ENCODE data around the gene ALS2CL. TPM values are rescaled to one million over a fixed set of nuclear protein-coding genes. Genes with fewer than 3 reads are reported as not detected.

The ALS2CL gene
- total and polyA plus RNA-seq, 2 experiments from 2014 or later = 14.4 to 15.2 TPM

DNA sequence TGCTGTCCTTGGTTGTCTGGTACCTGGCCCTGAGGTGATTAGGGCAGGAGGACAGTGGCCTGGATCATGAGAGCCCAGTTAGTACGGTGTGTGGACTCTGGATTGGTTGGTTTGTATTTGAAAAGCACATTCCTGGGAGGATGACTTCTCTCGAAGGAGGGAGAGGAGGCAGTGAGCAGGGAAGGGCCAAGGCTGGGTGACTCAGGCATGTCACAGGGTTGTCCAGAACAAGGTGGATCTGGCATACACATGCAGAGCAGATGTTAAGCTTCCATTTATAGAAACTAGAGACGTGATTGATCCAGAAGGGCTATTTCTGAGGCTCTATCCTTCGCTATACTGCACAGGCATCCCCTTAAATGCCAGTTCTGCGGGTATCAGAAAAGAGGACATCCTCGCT, 46.8 kb downstream of the ALS2CL start:
- DNase-seq (ENCODE audit: low spot score) = no peak
- Histone ChIP-seq H3K4me1 (ENCODE audit: insufficient read depth) (no peaks in the 10 kb centered on the region), H3K36me3 (replicated peaks; ENCODE audit: insufficient read depth, low read depth) (no peaks in the 10 kb centered on the region), H4K20me1 (ENCODE audit: insufficient read depth, poor library complexity, severe bottlenecking) (no peaks in the 10 kb centered on the region), H3K79me2 (no peaks in the 10 kb centered on the region), H3K27ac (no peak overlapping the region), H3K27me3 (no peaks in the 10 kb centered on the region), H2AFZ (no peak overlapping the region), H3K9me3 (ENCODE audit: low read depth) (no peaks in the 10 kb centered on the region), H3K4me3 (no peak overlapping the region), H3K4me2 (no peak overlapping the region), H3K9me2 (replicated peaks; ENCODE audit: insufficient read depth) (no peaks in the 10 kb centered on the region)
- 56% methylated on average over 6 of the region's 6 CpGs for WGBS (ENCODE audit: low lambda C conversion rate, missing lambda C conversion rate)
- no peak for TF ChIP-seq EZH2 (IDR thresholded peaks at IDR 0.05; ENCODE audit: borderline replicate concordance)
- TF ChIP-seq, protein P1, sequence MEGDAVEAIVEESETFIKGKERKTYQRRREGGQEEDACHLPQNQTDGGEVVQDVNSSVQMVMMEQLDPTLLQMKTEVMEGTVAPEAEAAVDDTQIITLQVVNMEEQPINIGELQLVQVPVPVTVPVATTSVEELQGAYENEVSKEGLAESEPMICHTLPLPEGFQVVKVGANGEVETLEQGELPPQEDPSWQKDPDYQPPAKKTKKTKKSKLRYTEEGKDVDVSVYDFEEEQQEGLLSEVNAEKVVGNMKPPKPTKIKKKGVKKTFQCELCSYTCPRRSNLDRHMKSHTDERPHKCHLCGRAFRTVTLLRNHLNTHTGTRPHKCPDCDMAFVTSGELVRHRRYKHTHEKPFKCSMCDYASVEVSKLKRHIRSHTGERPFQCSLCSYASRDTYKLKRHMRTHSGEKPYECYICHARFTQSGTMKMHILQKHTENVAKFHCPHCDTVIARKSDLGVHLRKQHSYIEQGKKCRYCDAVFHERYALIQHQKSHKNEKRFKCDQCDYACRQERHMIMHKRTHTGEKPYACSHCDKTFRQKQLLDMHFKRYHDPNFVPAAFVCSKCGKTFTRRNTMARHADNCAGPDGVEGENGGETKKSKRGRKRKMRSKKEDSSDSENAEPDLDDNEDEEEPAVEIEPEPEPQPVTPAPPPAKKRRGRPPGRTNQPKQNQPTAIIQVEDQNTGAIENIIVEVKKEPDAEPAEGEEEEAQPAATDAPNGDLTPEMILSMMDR (IDR thresholded peaks at IDR 0.05; ENCODE audit: poor library complexity) = no peak
- no peak for TF ChIP-seq EZH2phosphoT487 (IDR thresholded peaks at IDR 0.05; ENCODE audit: low read depth, severe bottlenecking, unreplicated experiment)

DNA sequence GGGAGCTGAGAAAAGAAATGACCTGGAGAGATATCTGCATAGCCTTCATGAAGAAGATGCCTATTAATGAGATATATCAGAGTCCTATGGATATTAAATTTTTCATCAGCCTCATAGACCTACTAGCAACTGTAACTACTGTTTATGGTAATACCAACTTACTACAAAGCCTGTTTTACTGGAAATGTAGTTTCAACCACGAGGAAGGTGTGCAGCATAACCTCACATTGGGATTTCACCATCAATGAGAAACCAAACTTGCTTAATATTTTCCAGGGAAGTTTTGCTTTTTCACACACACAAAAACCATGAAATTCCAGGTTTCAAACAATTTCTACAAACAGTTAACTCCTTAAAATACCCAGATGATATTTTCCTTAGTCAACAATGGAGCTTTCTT, 49.8 kb downstream of the ALS2CL start:
- no peaks in the 10 kb centered on the region for H3K9me3 ChIP-seq (ENCODE audit: low read depth)
- H3K27ac ChIP-seq = no peak overlapping the region
- H3K79me2 ChIP-seq = no peaks in the 10 kb centered on the region
- WGBS (ENCODE audit: low lambda C conversion rate, missing lambda C conversion rate) = 87% methylated on average over 1 of the region's 1 CpG
- TF ChIP-seq, protein P1 (IDR thresholded peaks at IDR 0.05; ENCODE audit: poor library complexity) = no peak
- no peak for TF ChIP-seq EZH2phosphoT487 (IDR thresholded peaks at IDR 0.05; ENCODE audit: low read depth, severe bottlenecking, unreplicated experiment)
- no peak for TF ChIP-seq EZH2 (IDR thresholded peaks at IDR 0.05; ENCODE audit: borderline replicate concordance)
- H3K4me2 ChIP-seq = no peak overlapping the region
- no peaks in the 10 kb centered on the region for H3K4me1 ChIP-seq (ENCODE audit: insufficient read depth)
- no peak overlapping the region for H3K4me3 ChIP-seq
- no peak overlapping the region for H2AFZ ChIP-seq
- H3K9me2 ChIP-seq (replicated peaks; ENCODE audit: insufficient read depth) = no peaks in the 10 kb centered on the region
- DNase-seq (ENCODE audit: low spot score) = no peak
- H3K27me3 ChIP-seq = no peaks in the 10 kb centered on the region
- H4K20me1 ChIP-seq (ENCODE audit: insufficient read depth, poor library complexity, severe bottlenecking) = no peaks in the 10 kb centered on the region
- H3K36me3 ChIP-seq (replicated peaks; ENCODE audit: insufficient read depth, low read depth) = no peaks in the 10 kb centered on the region

DNA sequence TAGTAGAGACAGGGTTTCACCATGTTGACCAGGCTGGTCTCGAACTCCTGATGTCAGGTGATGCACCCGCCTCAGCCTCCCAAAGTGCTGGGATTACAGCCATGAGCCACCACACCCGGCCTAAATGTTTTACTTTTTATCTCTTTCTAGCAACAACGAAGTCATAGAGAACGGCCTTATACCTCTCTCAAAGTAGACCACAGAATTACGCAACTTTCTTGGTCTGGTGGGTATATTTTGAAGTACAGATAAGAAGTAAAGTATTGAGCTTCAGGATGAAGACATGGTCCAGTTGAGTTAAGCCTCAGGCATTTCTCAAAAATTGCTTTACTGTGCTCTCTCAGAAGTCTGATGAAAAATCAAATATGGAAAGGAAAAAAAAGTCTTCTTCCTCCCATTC, 50.5 kb downstream of the ALS2CL start:
- H2AFZ ChIP-seq = no peak overlapping the region
- 80% methylated on average over 6 of the region's 6 CpGs for WGBS (ENCODE audit: low lambda C conversion rate, missing lambda C conversion rate)
- H3K4me3 ChIP-seq = no peak overlapping the region
- no peaks in the 10 kb centered on the region for H3K9me3 ChIP-seq (ENCODE audit: low read depth)
- no peak overlapping the region for H3K27ac ChIP-seq
- H3K36me3 ChIP-seq (replicated peaks; ENCODE audit: insufficient read depth, low read depth) = no peaks in the 10 kb centered on the region
- TF ChIP-seq EZH2phosphoT487 (IDR thresholded peaks at IDR 0.05; ENCODE audit: low read depth, severe bottlenecking, unreplicated experiment) = no peak
- no peak for TF ChIP-seq EZH2 (IDR thresholded peaks at IDR 0.05; ENCODE audit: borderline replicate concordance)
- TF ChIP-seq, protein P1 (IDR thresholded peaks at IDR 0.05; ENCODE audit: poor library complexity) = no peak
- no peak overlapping the region for H3K4me2 ChIP-seq
- H4K20me1 ChIP-seq (ENCODE audit: insufficient read depth, poor library complexity, severe bottlenecking) = no peaks in the 10 kb centered on the region
- DNase-seq (ENCODE audit: low spot score) = no peak
- H3K9me2 ChIP-seq (replicated peaks; ENCODE audit: insufficient read depth) = no peaks in the 10 kb centered on the region
- H3K79me2 ChIP-seq = no peaks in the 10 kb centered on the region
- H3K4me1 ChIP-seq (ENCODE audit: insufficient read depth) = no peaks in the 10 kb centered on the region
- no peaks in the 10 kb centered on the region for H3K27me3 ChIP-seq

DNA sequence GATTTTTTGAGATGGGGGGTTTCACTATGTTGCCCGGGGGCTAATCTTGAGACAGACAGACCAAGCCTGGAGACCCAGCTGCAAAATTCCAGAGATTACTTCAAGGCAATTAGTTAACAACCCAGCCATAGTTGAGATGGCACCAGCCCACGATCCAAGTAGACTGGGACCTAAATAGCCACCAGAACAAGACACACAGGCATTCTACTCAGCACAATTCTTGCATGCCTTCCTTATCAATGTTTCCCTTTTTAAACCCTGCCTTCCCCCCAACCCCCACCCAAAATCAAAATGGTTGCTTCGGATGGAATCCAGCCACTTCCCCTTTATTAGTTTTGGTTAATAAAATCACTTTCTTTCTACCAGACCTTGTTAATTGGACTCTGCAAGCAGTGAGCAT, 52.6 kb downstream of the ALS2CL start:
- no peak overlapping the region for H2AFZ ChIP-seq
- no peak overlapping the region for H3K4me2 ChIP-seq
- no peaks in the 10 kb centered on the region for H3K36me3 ChIP-seq (replicated peaks; ENCODE audit: insufficient read depth, low read depth)
- no peaks in the 10 kb centered on the region for H3K79me2 ChIP-seq
- no peak overlapping the region for H3K4me3 ChIP-seq
- H3K4me1 ChIP-seq (ENCODE audit: insufficient read depth) = no peaks in the 10 kb centered on the region
- no peak for TF ChIP-seq EZH2 (IDR thresholded peaks at IDR 0.05; ENCODE audit: borderline replicate concordance)
- H4K20me1 ChIP-seq (ENCODE audit: insufficient read depth, poor library complexity, severe bottlenecking) = no peaks in the 10 kb centered on the region
- no peak overlapping the region for H3K27ac ChIP-seq
- 60% methylated on average over 3 of the region's 3 CpGs for WGBS (ENCODE audit: low lambda C conversion rate, missing lambda C conversion rate)
- H3K9me3 ChIP-seq (ENCODE audit: low read depth) = no peaks in the 10 kb centered on the region
- DNase-seq (ENCODE audit: low spot score) = no peak
- no peaks in the 10 kb centered on the region for H3K27me3 ChIP-seq
- no peaks in the 10 kb centered on the region for H3K9me2 ChIP-seq (replicated peaks; ENCODE audit: insufficient read depth)

Data from hepatocyte (in vitro differentiated cells).